Adrenal gland (tissue), 12 donors: ENCODE measurements around the gene CEACAM21. TPM values are rescaled to one million over a fixed set of nuclear protein-coding genes. Genes with fewer than 3 reads are reported as not detected.

Experiments used
- DNase-seq, 7 donors: peaks; one replicate each; pipeline ENCODE4 v3.0.0-alpha.2; 2019 to 2020
- H3K27ac ChIP-seq, 5 donors: fragments of 200-600 bp; sonication (generic) in 4 of 5; 1 replicate in 3 of 5; 2 replicates in 2 of 5; pipeline versions ENCODE4 v1.5.1 to v1.8.0; 2016 to 2020; ENCODE audit warnings: mild to moderate bottlenecking in 1 of 5
- H3K27me3 ChIP-seq: fragments of 200-600 bp; 2 replicates; pipeline ENCODE4 v1.8.0; 2021
- H3K36me3 ChIP-seq, 2 donors: fragments of 200-600 bp; replicated peaks in 1 of 2; 1 replicate in 1 of 2; 2 replicates in 1 of 2; pipeline versions ENCODE4 v1.5.1 to v1.8.0; 2018 to 2022
- H3K4me1 ChIP-seq, 2 donors: fragments of 200-600 bp; replicated peaks in 1 of 2; 1 replicate in 1 of 2; 2 replicates in 1 of 2; pipeline versions ENCODE4 v1.5.1 to v1.8.0; 2018 to 2021
- H3K4me3 ChIP-seq, 4 donors: fragments of 200-600 bp; sonication (generic) in 3 of 4; one replicate each; pipeline ENCODE4 v1.5.1; 2016 to 2018
- H3K9me3 ChIP-seq, 3 donors: fragments of 200-600 bp; sonication (generic) in 1 of 3; replicated peaks in 1 of 3; 1 replicate in 2 of 3; 2 replicates in 1 of 3; pipeline versions ENCODE4 v1.5.1 to v1.8.0; 2016 to 2021
- CTCF ChIP-seq, 6 experiments: fragments of 450-650 bp in 4 of 6; fragments of 200-600 bp in 2 of 6; sonication (generic) in 1 of 6; IDR thresholded peaks; 1 replicate in 5 of 6; 2 replicates in 1 of 6; pipeline versions ENCODE4 v1.5.1 to v1.8.0; 2016 to 2021; ENCODE audit warnings: antibody characterized with exemption in 6 of 6, mild to moderate bottlenecking in 2 of 6, moderate library complexity in 1 of 6
- POLR2A ChIP-seq, 2 donors: fragments of 450-650 bp; IDR thresholded peaks; one replicate each; pipeline ENCODE4 v1.6.1; 2017; ENCODE audit warnings: antibody characterized with exemption in 2 of 2, mild to moderate bottlenecking in 2 of 2, moderate library complexity in 1 of 2
- WGBS, 4 donors: extraction: QIAGEN DNeasy Blood & Tissue Kit in 2 of 4; methylation state at CpG; one replicate each; pipeline versions ENCODE4 v1.1.5 to v1.1.7; 2013 to 2017; 5-methylcytosine and 5-hydroxymethylcytosine counted together
- intact Hi-C, 2 donors: fragments of 100-400 bp; cut with DNase I; formaldehyde crosslinking; loops; one replicate each; pipeline versions ENCODE4 v1.14.1 to v1.15.0; 2022 to 2023
- polyA plus RNA-seq, 3 donors: library from polyadenylated mRNA; stranded (reverse); fragments of 200-250 nt in 2 of 3; fragments of 350-450 nt in 1 of 3; fragmentation: Illumina TruSeq in 1 of 3; extraction: RNeasy Lipid Tissue Mini Kit (QIAGEN cat#74804) in 1 of 3; gene quantifications; one replicate each; pipeline ENCODE4 v1.2.3, GENCODE V29; 2013 to 2014
- total RNA-seq, 9 donors: library from RNA; depleted of rRNA in 4 of 9; stranded (reverse); fragments of >200 nt in 4 of 9; fragments of 120-200 nt in 1 of 9; fragmentation: NEBNext Ultra II Directional in 1 of 9; extraction: Animal tissue kit (Norgen Biotek cat#: 25700) in 1 of 9; gene quantifications; one replicate each; pipeline versions ENCODE4 v1.1.0 to v1.2.4, GENCODE V29; 2013 to 2023
- donor health status: healthy with polysubstance abuse.
- donor health status: Bipolar disorder and iron deficiency.
- donor health status: DM: yes; HTN: yes; CAD: no.
- donor health status: DM: no; HTN: no; CAD: no.
- donor health status: DM: no; HTN: no; CAD: no.
- donor health status: DM: yes; HTN: yes; CAD: no.

The CEACAM21 gene
- total and polyA plus RNA-seq, 12 donors = 0.50 to 4.7 (median 1.6) TPM; not detected in 1

GRCh38 chr19:41621654-41622053, 45.7 kb downstream of the CEACAM21 start:
- Histone ChIP-seq H3K27ac (no peak overlapping the region), H3K4me3 (no peak overlapping the region), H3K36me3 (no peaks in the 10 kb centered on the region), H3K27me3 (peaks cover under 1% of the 10 kb centered on the region), H3K4me1 (no peaks in the 10 kb centered on the region), H3K9me3 (no peaks in the 10 kb centered on the region)
- 26 to 55% (median 42%) methylated on average over 2 to 7 of the region's 7 CpGs for WGBS, 4 donors
- intact Hi-C loops = no loop called here
- no peak for DNase-seq
- TF ChIP-seq POLR2A (IDR thresholded peaks at IDR 0.05) = no peak
- TF ChIP-seq CTCF (IDR thresholded peaks at IDR 0.05) = no peak

GRCh38 chr19:41623360-41623759, 47.4 kb downstream of the CEACAM21 start:
- no peak for DNase-seq
- Histone ChIP-seq H3K36me3 (no peaks in the 10 kb centered on the region), H3K27me3 (peaks cover 10% of the 10 kb centered on the region), H3K27ac (no peak overlapping the region), H3K4me3 (no peak overlapping the region), H3K9me3 (no peaks in the 10 kb centered on the region), H3K4me1 (no peaks in the 10 kb centered on the region)
- no peak for TF ChIP-seq POLR2A (IDR thresholded peaks at IDR 0.05)
- TF ChIP-seq CTCF (IDR thresholded peaks at IDR 0.05) = no peak
- intact Hi-C loops = no loop called here
- WGBS, 4 donors = 39 to 52% (median 46%) methylated on average over 4 of the region's 4 CpGs

DNA sequence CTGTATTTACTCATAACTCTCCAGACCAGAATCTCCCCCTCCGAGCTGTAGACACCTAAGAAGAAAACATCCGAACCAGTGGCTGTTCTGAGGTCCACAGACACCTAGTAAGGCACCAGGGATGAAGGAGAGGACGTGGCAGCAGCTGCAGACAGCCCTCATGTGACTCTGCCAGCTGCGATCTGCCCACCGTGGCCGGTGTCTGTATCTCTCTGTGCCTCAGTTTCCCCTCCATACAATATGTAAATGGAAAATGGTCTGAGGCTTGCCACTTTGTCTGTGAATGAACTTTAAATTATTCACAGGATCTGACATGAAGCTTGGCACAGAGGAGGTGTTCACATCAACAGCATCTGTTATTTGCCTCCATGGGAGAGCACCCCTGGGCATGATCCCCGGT, 48.5 kb downstream of the CEACAM21 start:
- H3K36me3 ChIP-seq = no peaks in the 10 kb centered on the region
- peaks cover 10% of the 10 kb centered on the region for H3K27me3 ChIP-seq
- H3K9me3 ChIP-seq = no peaks in the 10 kb centered on the region
- DNase-seq = no peak
- no peak overlapping the region for H3K4me3 ChIP-seq
- TF ChIP-seq POLR2A (IDR thresholded peaks at IDR 0.05) = no peak
- no peak for TF ChIP-seq CTCF (IDR thresholded peaks at IDR 0.05)
- 52 to 81% (median 72%) methylated on average over 4 to 7 of the region's 7 CpGs for WGBS, 4 donors
- H3K27ac ChIP-seq = no peak overlapping the region
- no peaks in the 10 kb centered on the region for H3K4me1 ChIP-seq
- intact Hi-C loops = no loop called here

DNA sequence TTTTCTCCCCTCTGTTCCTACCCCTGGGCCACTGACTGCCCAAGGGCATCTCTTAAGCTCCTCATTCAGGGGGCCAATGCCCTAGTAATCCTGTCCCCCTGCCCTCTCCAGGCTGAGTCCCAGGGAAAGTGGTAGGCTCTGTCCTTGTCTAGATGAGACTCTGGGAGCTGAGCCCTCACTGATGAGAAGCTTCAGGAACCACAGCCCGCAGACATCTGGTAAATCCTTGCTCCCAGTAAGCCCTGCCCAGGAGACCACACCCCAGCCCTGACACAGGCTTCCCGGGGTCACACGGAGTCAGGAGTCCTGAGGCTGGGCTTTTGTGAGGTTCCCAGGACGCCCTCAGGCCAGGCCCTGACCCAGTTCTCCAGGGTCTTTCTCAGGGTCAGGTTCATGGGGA, 49.0 kb downstream of the CEACAM21 start:
- TF ChIP-seq POLR2A (IDR thresholded peaks at IDR 0.05) = no peak
- Histone ChIP-seq H3K9me3 (no peaks in the 10 kb centered on the region), H3K4me1 (no peaks in the 10 kb centered on the region), H3K36me3 (no peaks in the 10 kb centered on the region), H3K27me3 (peaks cover 10% of the 10 kb centered on the region), H3K4me3 (no peak overlapping the region), H3K27ac (no peak overlapping the region)
- no peak for DNase-seq
- intact Hi-C loops = no loop called here
- WGBS, 4 donors = 51 to 54% methylated on average over 4 of the region's 4 CpGs; no CpG with 5 or more reads in 2 of the 4 donors

DNA sequence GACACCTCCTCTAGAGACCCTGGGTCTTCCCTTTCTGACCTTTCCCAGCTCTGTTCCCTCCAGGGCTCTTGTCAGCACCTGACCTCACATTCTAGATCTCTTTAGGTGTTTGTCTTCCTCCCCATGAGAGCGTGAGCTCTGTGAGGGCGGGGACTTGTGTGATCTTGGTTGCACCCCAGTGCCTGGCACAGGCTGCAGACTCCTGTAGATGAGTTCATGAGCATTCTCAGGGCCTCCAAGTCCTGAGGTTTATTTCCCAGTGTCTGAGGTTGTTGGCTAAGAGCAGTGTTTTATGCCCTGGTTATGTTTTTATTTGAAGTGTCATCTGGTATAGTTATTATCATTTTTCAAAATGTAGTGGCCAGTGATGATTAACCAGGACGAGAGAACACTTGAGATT, 50.3 kb downstream of the CEACAM21 start:
- no peak overlapping the region for H3K27ac ChIP-seq
- no peaks in the 10 kb centered on the region for H3K9me3 ChIP-seq
- 52 to 58% (median 55%) methylated on average over 3 of the region's 3 CpGs for WGBS, 4 donors
- intact Hi-C loops = no loop called here
- no peaks in the 10 kb centered on the region for H3K4me1 ChIP-seq
- no peak overlapping the region for H3K4me3 ChIP-seq
- DNase-seq = no peak
- H3K27me3 ChIP-seq = peaks cover 10% of the 10 kb centered on the region
- TF ChIP-seq CTCF (IDR thresholded peaks at IDR 0.05) (no peak), POLR2A (IDR thresholded peaks at IDR 0.05) (no peak)
- H3K36me3 ChIP-seq = no peaks in the 10 kb centered on the region
